GM18858 (cell line): ENCODE measurements around the gene SLC38A1.
"Not testable (repeated sequence)": the region's sequence is repeated elsewhere in the genome, so short reads cannot be mapped to it uniquely, and the experiment has no call there.

Source experiments
- ATAC-seq: cut with Tn5 transposase; IDR thresholded peaks from one replicate; pipeline ENCODE4 v1.9.1; 2021; ENCODE audit not compliant: unreplicated experiment

Gene SLC38A1

GRCh38 chr12:46268583-46269428, at the start of gene SLC38A1:
Gene SLC38A1 (minus strand): TSS chr12:46269043. CDS start chr12:46239800, 29,243 bp downstream.
- ATAC-seq: peak; percentile 51

GRCh38 chr12:46318037-46318436, 49.2 kb upstream of the SLC38A1 start:
- no peak for ATAC-seq

GRCh38 chr12:46304070-46304469, 35.2 kb upstream of the SLC38A1 start:
- ATAC-seq: no peak

GRCh38 chr12:46303039-46303666, 34.3 kb upstream of the SLC38A1 start:
- ATAC-seq: peak; percentile 63

- no peak for ATAC-seq
Observed at GRCh38 chr12:46300910-46301309, 32.1 kb upstream of the SLC38A1 start.

- ATAC-seq: no peak
Observed at GRCh38 chr12:46299851-46300250, 31.0 kb upstream of the SLC38A1 start.

- no peak for ATAC-seq
Observed at GRCh38 chr12:46298261-46298660, 29.4 kb upstream of the SLC38A1 start.

- ATAC-seq: no peak
Observed at GRCh38 chr12:46296822-46297221, 28.0 kb upstream of the SLC38A1 start.

GRCh38 chr12:46292754-46293402, 24.0 kb upstream of the SLC38A1 start:
- ATAC-seq: no peak

- ATAC-seq: not testable (repeated sequence)
Observed at GRCh38 chr12:46291953-46292352, 23.1 kb upstream of the SLC38A1 start.

- ATAC-seq: not testable (repeated sequence)
Observed at GRCh38 chr12:46285177-46285576, 16.3 kb upstream of the SLC38A1 start.

GRCh38 chr12:46282829-46283228, 14.0 kb upstream of the SLC38A1 start:
- ATAC-seq: no peak

- no peak for ATAC-seq
Observed at GRCh38 chr12:46276756-46277155, 7.9 kb upstream of the SLC38A1 start.

- ATAC-seq: no peak
Observed at GRCh38 chr12:46271863-46272262, 3.0 kb upstream of the SLC38A1 start.

GRCh38 chr12:46269429-46270241, 792 bp upstream of the SLC38A1 start:
- no peak for ATAC-seq

- no peak for ATAC-seq
Observed at GRCh38 chr12:46267825-46268582, 839 bp downstream of the SLC38A1 start.

- no peak for ATAC-seq
Observed at GRCh38 chr12:46267575-46267824, 1.3 kb downstream of the SLC38A1 start.

- ATAC-seq: no peak
Observed at GRCh38 chr12:46266869-46267574, 1.8 kb downstream of the SLC38A1 start.

- no peak for ATAC-seq
Observed at GRCh38 chr12:46266382-46266791, 2.5 kb downstream of the SLC38A1 start.

- ATAC-seq: no peak
Observed at GRCh38 chr12:46265734-46266133, 3.1 kb downstream of the SLC38A1 start.
